ENCODE results near the gene ZDHHC11.
"Not testable (repeated sequence)": the region's sequence is repeated elsewhere in the genome, so short reads cannot be mapped to it uniquely, and the experiment has no call there.

DNA sequence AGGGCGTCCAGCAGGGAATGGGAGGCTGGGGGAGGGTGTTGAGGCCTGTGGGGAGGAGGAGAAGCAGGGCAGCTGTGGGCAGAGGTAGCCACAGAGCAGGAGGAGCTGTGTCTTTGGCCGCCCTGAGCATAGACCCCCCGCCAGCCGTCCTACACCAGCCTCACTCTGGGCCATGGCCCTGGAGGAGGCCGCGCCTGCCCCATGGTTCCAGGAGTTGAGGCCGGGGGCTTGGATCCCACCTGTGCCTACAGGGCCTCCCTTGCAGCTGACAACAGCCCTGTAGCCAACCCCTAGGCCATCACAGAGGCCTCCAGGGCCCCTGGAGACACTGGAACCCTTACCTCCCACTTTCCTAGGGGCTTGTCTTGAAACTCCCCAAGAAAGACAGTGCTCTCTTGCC is 3.0 kb downstream of the ZDHHC11 start:
- TF ChIP-seq, protein P1, sequence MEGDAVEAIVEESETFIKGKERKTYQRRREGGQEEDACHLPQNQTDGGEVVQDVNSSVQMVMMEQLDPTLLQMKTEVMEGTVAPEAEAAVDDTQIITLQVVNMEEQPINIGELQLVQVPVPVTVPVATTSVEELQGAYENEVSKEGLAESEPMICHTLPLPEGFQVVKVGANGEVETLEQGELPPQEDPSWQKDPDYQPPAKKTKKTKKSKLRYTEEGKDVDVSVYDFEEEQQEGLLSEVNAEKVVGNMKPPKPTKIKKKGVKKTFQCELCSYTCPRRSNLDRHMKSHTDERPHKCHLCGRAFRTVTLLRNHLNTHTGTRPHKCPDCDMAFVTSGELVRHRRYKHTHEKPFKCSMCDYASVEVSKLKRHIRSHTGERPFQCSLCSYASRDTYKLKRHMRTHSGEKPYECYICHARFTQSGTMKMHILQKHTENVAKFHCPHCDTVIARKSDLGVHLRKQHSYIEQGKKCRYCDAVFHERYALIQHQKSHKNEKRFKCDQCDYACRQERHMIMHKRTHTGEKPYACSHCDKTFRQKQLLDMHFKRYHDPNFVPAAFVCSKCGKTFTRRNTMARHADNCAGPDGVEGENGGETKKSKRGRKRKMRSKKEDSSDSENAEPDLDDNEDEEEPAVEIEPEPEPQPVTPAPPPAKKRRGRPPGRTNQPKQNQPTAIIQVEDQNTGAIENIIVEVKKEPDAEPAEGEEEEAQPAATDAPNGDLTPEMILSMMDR (conservative IDR thresholded peaks at IDR 0.05) = not testable (repeated sequence)
- not testable (repeated sequence) for TF ChIP-seq ZFX (IDR thresholded peaks at IDR 0.05)

Data from C4-2B (cell line).